Panc1 (cell line): ENCODE measurements around the gene SNRK.

Experiments
- TCF7L2 ChIP-seq: IDR thresholded peaks from 2 replicates; pipeline ENCODE4 v1.6.1; 2011; ENCODE audit warnings: mild to moderate bottlenecking, low read depth, low read length, inconsistent platforms
- TF ChIP-seq, protein P1 (sequence below): fragments of 450-650 bp; IDR thresholded peaks from 2 replicates; pipeline ENCODE4 v1.5.1; 2017; ENCODE audit warnings: mild to moderate bottlenecking

DNA sequence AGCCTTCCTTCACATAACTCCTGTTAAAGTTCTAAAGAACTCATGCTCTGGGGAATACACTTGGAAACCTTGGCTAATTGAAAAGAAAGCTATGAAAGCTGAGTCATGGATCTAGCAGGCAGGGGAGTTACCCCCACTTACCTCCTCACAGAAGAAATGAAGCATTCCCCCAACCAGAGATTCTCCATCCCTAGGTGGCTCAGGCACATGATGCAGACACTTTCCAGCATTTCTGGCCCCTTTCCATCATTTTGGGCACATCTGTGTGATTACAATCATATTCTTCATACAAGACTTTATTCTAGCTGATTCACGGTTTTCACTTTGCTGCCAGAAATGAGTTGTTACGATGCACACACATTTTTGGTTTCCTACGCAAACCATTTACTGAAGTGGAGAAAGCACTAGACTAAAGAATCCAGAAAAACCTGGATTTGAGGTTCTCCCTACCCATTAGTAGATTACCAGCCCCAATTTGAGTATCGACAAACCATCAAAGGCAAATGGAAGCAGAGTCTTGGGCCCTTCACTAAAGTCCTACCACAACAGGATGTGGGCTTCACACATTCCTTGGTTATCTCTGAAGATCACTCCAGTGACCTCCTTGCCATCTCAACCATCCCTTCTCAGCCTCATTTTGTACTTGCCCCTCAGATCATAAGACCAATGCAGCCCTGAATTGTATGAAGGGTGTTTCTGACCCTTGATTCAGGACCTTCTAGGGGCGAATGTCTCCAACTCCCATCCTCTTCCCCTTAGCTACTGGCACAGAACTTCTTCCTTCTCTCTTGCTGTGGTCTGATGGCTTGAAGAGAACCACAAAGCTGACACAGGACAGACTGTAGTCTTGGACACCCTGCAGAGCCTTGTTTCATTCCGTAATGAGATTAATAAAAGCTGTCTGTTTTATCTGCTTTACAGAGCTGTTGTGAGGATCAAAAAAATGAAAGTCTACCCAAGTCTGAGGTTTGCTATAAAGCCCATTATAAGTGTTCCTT is 42.5 kb upstream of the SNRK start:
- TF ChIP-seq, protein P1, sequence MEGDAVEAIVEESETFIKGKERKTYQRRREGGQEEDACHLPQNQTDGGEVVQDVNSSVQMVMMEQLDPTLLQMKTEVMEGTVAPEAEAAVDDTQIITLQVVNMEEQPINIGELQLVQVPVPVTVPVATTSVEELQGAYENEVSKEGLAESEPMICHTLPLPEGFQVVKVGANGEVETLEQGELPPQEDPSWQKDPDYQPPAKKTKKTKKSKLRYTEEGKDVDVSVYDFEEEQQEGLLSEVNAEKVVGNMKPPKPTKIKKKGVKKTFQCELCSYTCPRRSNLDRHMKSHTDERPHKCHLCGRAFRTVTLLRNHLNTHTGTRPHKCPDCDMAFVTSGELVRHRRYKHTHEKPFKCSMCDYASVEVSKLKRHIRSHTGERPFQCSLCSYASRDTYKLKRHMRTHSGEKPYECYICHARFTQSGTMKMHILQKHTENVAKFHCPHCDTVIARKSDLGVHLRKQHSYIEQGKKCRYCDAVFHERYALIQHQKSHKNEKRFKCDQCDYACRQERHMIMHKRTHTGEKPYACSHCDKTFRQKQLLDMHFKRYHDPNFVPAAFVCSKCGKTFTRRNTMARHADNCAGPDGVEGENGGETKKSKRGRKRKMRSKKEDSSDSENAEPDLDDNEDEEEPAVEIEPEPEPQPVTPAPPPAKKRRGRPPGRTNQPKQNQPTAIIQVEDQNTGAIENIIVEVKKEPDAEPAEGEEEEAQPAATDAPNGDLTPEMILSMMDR = no peak
- TF ChIP-seq TCF7L2 = no peak
